Sigmoid colon (tissue), 7 donors: ENCODE measurements around the gene ZNF613. TPM values are rescaled to one million over a fixed set of nuclear protein-coding genes. Genes with fewer than 3 reads are reported as not detected.
A peak's percentile ranks its signal among the peaks of the same experiment; 100 is the strongest.
"Not testable (repeated sequence)": the region's sequence is repeated elsewhere in the genome, so short reads cannot be mapped to it uniquely, and the experiment has no call there.

Experiments used
- DNase-seq: peaks from one replicate; pipeline ENCODE4 v3.0.0-alpha.2; 2019
- H3K27ac ChIP-seq, 4 donors: fragments of 200-600 bp; sonication (generic); one replicate each; pipeline ENCODE4 v1.5.1; 2016 to 2019; ENCODE audit warnings: mild to moderate bottlenecking in 1 of 4
- H3K27me3 ChIP-seq, 3 donors: fragments of 200-600 bp; sonication (generic); one replicate each; pipeline ENCODE4 v1.5.1; 2019; ENCODE audit warnings: mild to moderate bottlenecking in 1 of 3
- H3K36me3 ChIP-seq, 4 donors: fragments of 200-600 bp; sonication (generic); one replicate each; pipeline ENCODE4 v1.5.1; 2016 to 2019
- H3K4me1 ChIP-seq, 4 donors: fragments of 200-600 bp; sonication (generic); one replicate each; pipeline ENCODE4 v1.5.1; 2017 to 2019
- H3K4me3 ChIP-seq, 4 donors: fragments of 200-600 bp; sonication (generic); one replicate each; pipeline ENCODE4 v1.5.1; 2017 to 2019; ENCODE audit warnings: mild to moderate bottlenecking in 2 of 4, moderate library complexity in 1 of 4
- H3K9me3 ChIP-seq, 4 donors: fragments of 200-600 bp in 3 of 4; sonication (generic) in 3 of 4; one replicate each; pipeline versions ENCODE4 v1.5.1 to v1.6.1; 2013 to 2019
- CTCF ChIP-seq, 4 experiments: fragments of 450-650 bp in 3 of 4; fragments of 200-600 bp in 1 of 4; IDR thresholded peaks; one replicate each; pipeline ENCODE4 v1.5.1; 2016 to 2019; ENCODE audit warnings: antibody characterized with exemption in 4 of 4, mild to moderate bottlenecking in 3 of 4, moderate library complexity in 2 of 4
- EP300 ChIP-seq, 4 donors: sonication (generic); formaldehyde crosslinking; IDR thresholded peaks; one replicate each; pipeline ENCODE4 v1.6.1; 2017; ENCODE audit warnings: antibody characterized with exemption in 4 of 4
- POLR2A ChIP-seq, 2 donors: fragments of 450-650 bp; IDR thresholded peaks; one replicate each; pipeline ENCODE4 v1.6.1; 2016; ENCODE audit warnings: antibody characterized with exemption in 2 of 2, mild to moderate bottlenecking in 2 of 2, moderate library complexity in 2 of 2
- POLR2AphosphoS5 ChIP-seq, 4 donors: sonication (generic); formaldehyde crosslinking; IDR thresholded peaks; one replicate each; pipeline ENCODE4 v1.6.1; 2017; ENCODE audit warnings: antibody characterized with exemption in 4 of 4
- WGBS, 2 donors: extraction: QIAGEN DNeasy Blood & Tissue Kit; methylation state at CpG; one replicate each; pipeline ENCODE4 v1.1.7; 2013; 5-methylcytosine and 5-hydroxymethylcytosine counted together
- intact Hi-C: fragments of 100-400 bp; cut with DNase I; formaldehyde crosslinking; loops from one replicate; pipeline ENCODE4 v1.15.1; 2023
- polyA plus RNA-seq, 3 donors: library from polyadenylated mRNA; stranded (reverse); fragments of 200-250 nt; gene quantifications; one replicate each; pipeline ENCODE4 v1.2.3, GENCODE V29; 2013
- total RNA-seq, 4 donors: library from RNA; depleted of rRNA; stranded (reverse); fragments of >200 nt; gene quantifications; one replicate each; pipeline ENCODE4 v1.1.0, GENCODE V29; 2016
- donor health status: healthy with polysubstance abuse.
- donor health status: Bipolar disorder and iron deficiency.
- donor health status: healthy.

Gene ZNF613
- total and polyA plus RNA-seq, 7 donors, result 2.4 to 8.1 (median 4.7) TPM

GRCh38 chr19:51980116-51980736 lies 53.0 kb downstream of the ZNF613 start:
- intact Hi-C loops, result no loop called here
- no peak overlapping the region for H3K4me3 ChIP-seq
- peaks cover 0 to 33% (median 14%) of the 10 kb centered on the region in 4 donors for H3K36me3 ChIP-seq
- H3K9me3 ChIP-seq, result peaks cover 4 to 49% (median 19%) of the 10 kb centered on the region in 4 donors
- H3K27me3 ChIP-seq, result no peaks in the 10 kb centered on the region
- H3K27ac ChIP-seq, result no peak overlapping the region
- no peak for DNase-seq
- TF ChIP-seq POLR2AphosphoS5 (IDR thresholded peaks at IDR 0.05) (no peak), CTCF (IDR thresholded peaks at IDR 0.05) (no peak), EP300 (IDR thresholded peaks at IDR 0.05) (no peak), POLR2A (IDR thresholded peaks at IDR 0.05) (no peak)
- 96 to 97% methylated on average over 6 of the region's 6 CpGs for WGBS, 2 donors
- peaks cover 0 to 6% (median 4%) of the 10 kb centered on the region in 4 donors for H3K4me1 ChIP-seq

- H3K27ac ChIP-seq, intact Hi-C loops, H3K27me3 ChIP-seq, H3K4me3 ChIP-seq, DNase-seq: not testable (repeated sequence)
- H3K36me3 ChIP-seq, result peaks cover 0 to 33% (median 13%) of the 10 kb centered on the region in 4 donors
- WGBS, 2 donors, result 95 to 96% methylated on average over 6 of the region's 6 CpGs
- H3K4me1 ChIP-seq, result peaks cover 0 to 13% (median 11%) of the 10 kb centered on the region in 4 donors
- H3K9me3 ChIP-seq, result peaks cover 4 to 45% (median 18%) of the 10 kb centered on the region in 4 donors
Observed at GRCh38 chr19:51980926-51981325, 53.7 kb downstream of the ZNF613 start.

GRCh38 chr19:51983361-51983760 lies 56.1 kb downstream of the ZNF613 start:
- intact Hi-C loops, result no loop called here
- H3K36me3 ChIP-seq, result peaks cover 0 to 22% (median 12%) of the 10 kb centered on the region in 4 donors
- H3K4me3 ChIP-seq, result no peak overlapping the region
- no peak for DNase-seq
- H3K27me3 ChIP-seq, result no peaks in the 10 kb centered on the region
- peaks cover 0 to 17% (median 14%) of the 10 kb centered on the region in 4 donors for H3K4me1 ChIP-seq
- WGBS, 2 donors, result 98% methylated on average over 4 of the region's 4 CpGs
- no peak for TF ChIP-seq EP300 (IDR thresholded peaks at IDR 0.05)
- TF ChIP-seq POLR2AphosphoS5 (IDR thresholded peaks at IDR 0.05), result no peak
- no peak for TF ChIP-seq CTCF (IDR thresholded peaks at IDR 0.05)
- no peak for TF ChIP-seq POLR2A (IDR thresholded peaks at IDR 0.05)
- no peak overlapping the region for H3K27ac ChIP-seq
- H3K9me3 ChIP-seq, result peaks cover 0 to 23% (median 15%) of the 10 kb centered on the region in 4 donors

- 3% methylated on average over 33 of the region's 33 CpGs for WGBS, 2 donors
- peaks cover 0 to 16% (median 11%) of the 10 kb centered on the region in 4 donors for H3K9me3 ChIP-seq
- peak; percentile 94 for DNase-seq
- peak within 1 kb of the TSS; percentile 74 to 84 (median 78) for H3K27ac ChIP-seq
- H3K27me3 ChIP-seq, result no peaks in the 10 kb centered on the region
- peak within 1 kb of the TSS; percentile 65 to 91 (median 72) for H3K4me3 ChIP-seq
- peaks cover 0 to 17% (median 14%) of the 10 kb centered on the region in 4 donors for H3K4me1 ChIP-seq
- intact Hi-C loops, result loop anchor here (1.0 to 5.0 kb wide), 6 partner anchors 22 to 109 kb away; partner anchors contain the start of genes ZNF432, ZNF577, ZNF614 and ZNF615
- H3K36me3 ChIP-seq, result peaks cover 0 to 13% (median 3%) of the 10 kb centered on the region in 4 donors
- TF ChIP-seq CTCF (IDR thresholded peaks at IDR 0.05) (no peak), POLR2A (IDR thresholded peaks at IDR 0.05) (no peak), EP300 (IDR thresholded peaks at IDR 0.05) (peak in 2 of 4 donors; percentile 32 to 57), POLR2AphosphoS5 (IDR thresholded peaks at IDR 0.05) (peak; percentile 43 to 89 (median 78))
Observed at GRCh38 chr19:51986309-51987291, 59.3 kb downstream of the ZNF613 start, which contains the start of gene ZNF350. TSS of gene ZNF350 (minus strand) at chr19:51986840. CDS start at chr19:51974360, 12,480 bp downstream.
